Vagina (tissue), 2 donors: ENCODE results near the gene BLNK. TPM values are rescaled to one million over a fixed set of nuclear protein-coding genes. Genes with fewer than 3 reads are reported as not detected.

Experiments used
- DNase-seq, 2 donors: peaks; one replicate each; pipeline ENCODE4 v3.0.0-alpha.2; 2017; ENCODE audit errors: extremely low spot score in 2 of 2
- H3K27ac ChIP-seq: fragments of 200-600 bp; sonication (generic); one replicate; pipeline ENCODE4 v1.5.1; 2019
- H3K27me3 ChIP-seq: fragments of 200-600 bp; sonication (generic); one replicate; pipeline ENCODE4 v1.5.1; 2019
- H3K36me3 ChIP-seq, 2 donors: fragments of 200-600 bp; sonication (generic); one replicate each; pipeline ENCODE4 v1.5.1; 2017 to 2019
- H3K4me1 ChIP-seq: fragments of 200-600 bp; sonication (generic); one replicate; pipeline ENCODE4 v1.5.1; 2019
- H3K4me3 ChIP-seq, 2 donors: fragments of 200-600 bp; sonication (generic); 1 replicate in 1 of 2; 2 replicates in 1 of 2; pipeline ENCODE4 v1.5.1; 2016 to 2019
- H3K9me3 ChIP-seq: fragments of 200-600 bp; sonication (generic); one replicate; pipeline ENCODE4 v1.5.1; 2019
- POLR2A ChIP-seq, 2 donors: fragments of 450-650 bp; IDR thresholded peaks; one replicate each; pipeline ENCODE4 v1.6.1; 2017; ENCODE audit warnings: antibody characterized with exemption in 2 of 2, mild to moderate bottlenecking in 2 of 2, moderate library complexity in 2 of 2
- POLR2AphosphoS5 ChIP-seq, 2 donors: sonication (generic); formaldehyde crosslinking; IDR thresholded peaks; one replicate each; pipeline ENCODE4 v1.9.0; 2017; ENCODE audit warnings: antibody characterized with exemption in 2 of 2, mild to moderate bottlenecking in 2 of 2, low read depth in 1 of 2; ENCODE audit not compliant: insufficient read depth in 1 of 2
- intact Hi-C: fragments of 100-400 bp; cut with DNase I; formaldehyde crosslinking; loops from one replicate; pipeline ENCODE4 v1.15.1; 2023
- total RNA-seq: library from RNA; depleted of rRNA; stranded (reverse); fragments of >200 nt; gene quantifications from one replicate; pipeline ENCODE4 v1.2.3, GENCODE V29; 2016
- TF ChIP-seq, protein P1 (sequence below), 3 experiments: fragments of 450-650 bp in 2 of 3; fragments of 200-600 bp in 1 of 3; sonication (generic) in 1 of 3; IDR thresholded peaks; one replicate each; pipeline ENCODE4 v1.5.1; 2017 to 2019; ENCODE audit warnings: antibody characterized with exemption in 3 of 3, mild to moderate bottlenecking in 2 of 3, moderate library complexity in 2 of 3

Gene BLNK
- total RNA-seq, 1 donor from 2014 or later = 8.8 TPM

DNA sequence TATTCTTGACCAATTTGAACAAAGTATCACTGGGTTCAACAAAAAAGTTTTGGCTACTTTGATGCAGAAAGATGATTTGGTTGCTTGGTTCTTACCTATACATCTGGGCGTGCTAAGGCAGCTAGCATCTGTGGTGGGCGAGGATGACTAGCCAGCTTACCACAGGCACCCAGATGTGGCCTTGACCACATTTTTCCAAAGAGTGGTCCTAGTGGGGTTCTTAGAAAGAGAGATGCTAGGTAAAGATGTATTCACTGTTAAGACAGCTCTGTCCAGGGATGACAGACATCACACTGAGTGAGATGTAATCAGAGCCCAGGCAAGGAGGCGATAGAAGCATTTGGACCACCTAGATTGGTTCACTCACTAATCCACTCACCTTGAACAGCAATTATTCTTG lies 33.6 kb upstream of the BLNK start:
- H3K27me3 ChIP-seq = no peaks in the 10 kb centered on the region
- H3K4me1 ChIP-seq = no peaks in the 10 kb centered on the region
- TF ChIP-seq POLR2A (IDR thresholded peaks at IDR 0.05) (no peak), POLR2AphosphoS5 (IDR thresholded peaks at IDR 0.05; ENCODE audit: insufficient read depth in 1 of 2, low read depth in 1 of 2) (no peak)
- TF ChIP-seq, protein P1, sequence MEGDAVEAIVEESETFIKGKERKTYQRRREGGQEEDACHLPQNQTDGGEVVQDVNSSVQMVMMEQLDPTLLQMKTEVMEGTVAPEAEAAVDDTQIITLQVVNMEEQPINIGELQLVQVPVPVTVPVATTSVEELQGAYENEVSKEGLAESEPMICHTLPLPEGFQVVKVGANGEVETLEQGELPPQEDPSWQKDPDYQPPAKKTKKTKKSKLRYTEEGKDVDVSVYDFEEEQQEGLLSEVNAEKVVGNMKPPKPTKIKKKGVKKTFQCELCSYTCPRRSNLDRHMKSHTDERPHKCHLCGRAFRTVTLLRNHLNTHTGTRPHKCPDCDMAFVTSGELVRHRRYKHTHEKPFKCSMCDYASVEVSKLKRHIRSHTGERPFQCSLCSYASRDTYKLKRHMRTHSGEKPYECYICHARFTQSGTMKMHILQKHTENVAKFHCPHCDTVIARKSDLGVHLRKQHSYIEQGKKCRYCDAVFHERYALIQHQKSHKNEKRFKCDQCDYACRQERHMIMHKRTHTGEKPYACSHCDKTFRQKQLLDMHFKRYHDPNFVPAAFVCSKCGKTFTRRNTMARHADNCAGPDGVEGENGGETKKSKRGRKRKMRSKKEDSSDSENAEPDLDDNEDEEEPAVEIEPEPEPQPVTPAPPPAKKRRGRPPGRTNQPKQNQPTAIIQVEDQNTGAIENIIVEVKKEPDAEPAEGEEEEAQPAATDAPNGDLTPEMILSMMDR (IDR thresholded peaks at IDR 0.05) = no peak

DNA sequence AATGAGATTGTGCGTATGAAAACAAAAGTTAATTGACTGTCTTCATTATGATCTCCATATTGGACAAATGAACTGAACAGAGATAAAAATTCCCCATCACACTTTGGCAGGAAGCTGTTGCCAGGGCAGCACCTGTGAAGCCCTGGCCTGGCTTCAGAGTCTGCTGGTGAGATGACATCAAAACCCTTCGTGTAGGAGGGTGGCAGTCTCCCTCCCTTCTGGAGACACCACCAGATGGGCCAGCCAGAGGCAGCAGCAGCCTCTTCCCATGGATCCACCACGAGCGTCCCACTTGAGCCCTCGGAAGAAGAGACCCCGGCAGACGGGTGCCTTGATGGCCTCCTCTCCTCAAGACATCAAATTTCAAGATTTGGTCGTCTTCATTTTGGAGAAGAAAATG lies 32.9 kb upstream of the BLNK start, which contains the start of gene DNTT:
DNTT (plus strand) TSS at position 205 of the 400 bp plus-strand sequence; CDS start at position 269, 64 bp downstream.
- Histone ChIP-seq H3K27ac (no peak within 1 kb of the TSS), H3K9me3 (no peaks in the 10 kb centered on the region), H3K4me1 (no peaks in the 10 kb centered on the region), H3K27me3 (no peaks in the 10 kb centered on the region), H3K36me3 (no peaks in the 10 kb centered on the region), H3K4me3 (no peak within 1 kb of the TSS)
- peak in 1 of 2 donors; percentile 65 for DNase-seq
- intact Hi-C loops = no loop called here
- no peak for TF ChIP-seq POLR2AphosphoS5 (IDR thresholded peaks at IDR 0.05; ENCODE audit: insufficient read depth in 1 of 2, low read depth in 1 of 2)
- no peak for TF ChIP-seq POLR2A (IDR thresholded peaks at IDR 0.05)
- TF ChIP-seq, protein P1 (IDR thresholded peaks at IDR 0.05) = no peak

More for the DNA sequence above, 33.6 kb upstream of the BLNK start:
- Histone ChIP-seq H3K36me3 (no peaks in the 10 kb centered on the region), H3K9me3 (no peaks in the 10 kb centered on the region), H3K4me3 (no peak overlapping the region), H3K27ac (no peak overlapping the region)
- intact Hi-C loops = no loop called here
- peak in 1 of 2 donors; percentile 29 for DNase-seq

DNA sequence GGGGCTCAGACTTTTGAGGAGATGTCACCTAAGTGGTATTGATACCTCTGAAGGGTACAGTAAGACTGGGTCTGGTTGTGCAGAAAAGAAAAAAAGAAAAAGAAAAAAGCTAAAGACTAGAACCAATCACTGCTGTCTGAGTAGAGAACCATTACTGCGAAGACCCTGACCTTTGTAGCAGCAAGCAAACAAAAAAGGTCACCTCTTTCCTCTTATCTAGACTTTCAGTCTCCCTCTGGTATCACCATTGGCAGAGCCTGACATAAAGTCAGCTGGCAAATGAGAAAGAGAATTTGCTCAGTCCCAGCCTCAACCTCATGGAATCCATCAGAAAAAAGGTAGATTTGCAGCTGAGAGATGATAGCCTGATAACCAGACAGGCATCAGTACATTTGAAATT lies 30.2 kb upstream of the BLNK start:
- Histone ChIP-seq H3K4me3 (no peak overlapping the region), H3K4me1 (no peaks in the 10 kb centered on the region), H3K36me3 (no peaks in the 10 kb centered on the region), H3K9me3 (no peaks in the 10 kb centered on the region), H3K27me3 (no peaks in the 10 kb centered on the region), H3K27ac (no peak overlapping the region)
- intact Hi-C loops = no loop called here
- no peak for DNase-seq
- no peak for TF ChIP-seq POLR2AphosphoS5 (IDR thresholded peaks at IDR 0.05; ENCODE audit: insufficient read depth in 1 of 2, low read depth in 1 of 2)
- TF ChIP-seq, protein P1 (IDR thresholded peaks at IDR 0.05) = no peak
- no peak for TF ChIP-seq POLR2A (IDR thresholded peaks at IDR 0.05)

DNA sequence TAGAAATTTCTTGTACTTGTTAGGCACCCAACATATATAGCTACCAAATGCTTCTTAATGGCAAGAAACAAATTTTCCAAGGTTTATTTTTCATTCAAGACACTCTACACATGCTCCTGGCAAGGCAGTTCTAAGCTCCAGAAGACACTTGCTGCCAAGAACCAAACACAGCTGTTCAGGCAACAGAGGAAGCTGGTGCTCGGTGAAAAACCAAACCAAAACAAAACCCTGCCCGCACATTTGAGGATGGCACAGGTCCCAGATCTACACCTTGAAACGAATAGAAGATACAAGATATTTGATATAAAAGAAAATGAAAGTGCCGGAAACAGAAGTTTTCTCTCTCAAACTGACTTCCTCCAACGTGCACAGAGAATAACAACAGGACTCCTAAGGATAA lies 28.0 kb upstream of the BLNK start:
- no peaks in the 10 kb centered on the region for H3K4me1 ChIP-seq
- no peaks in the 10 kb centered on the region for H3K27me3 ChIP-seq
- H3K36me3 ChIP-seq = no peaks in the 10 kb centered on the region
- no peak for DNase-seq
- H3K4me3 ChIP-seq = no peak overlapping the region
- intact Hi-C loops = loop anchor here (10.0 kb wide), 1 partner anchor 285 kb away; no protein-coding TSS in a partner anchor
- H3K27ac ChIP-seq = no peak overlapping the region
- no peak for TF ChIP-seq POLR2A (IDR thresholded peaks at IDR 0.05)
- no peak for TF ChIP-seq POLR2AphosphoS5 (IDR thresholded peaks at IDR 0.05; ENCODE audit: insufficient read depth in 1 of 2, low read depth in 1 of 2)
- TF ChIP-seq, protein P1 (IDR thresholded peaks at IDR 0.05) = no peak
- no peaks in the 10 kb centered on the region for H3K9me3 ChIP-seq

DNA sequence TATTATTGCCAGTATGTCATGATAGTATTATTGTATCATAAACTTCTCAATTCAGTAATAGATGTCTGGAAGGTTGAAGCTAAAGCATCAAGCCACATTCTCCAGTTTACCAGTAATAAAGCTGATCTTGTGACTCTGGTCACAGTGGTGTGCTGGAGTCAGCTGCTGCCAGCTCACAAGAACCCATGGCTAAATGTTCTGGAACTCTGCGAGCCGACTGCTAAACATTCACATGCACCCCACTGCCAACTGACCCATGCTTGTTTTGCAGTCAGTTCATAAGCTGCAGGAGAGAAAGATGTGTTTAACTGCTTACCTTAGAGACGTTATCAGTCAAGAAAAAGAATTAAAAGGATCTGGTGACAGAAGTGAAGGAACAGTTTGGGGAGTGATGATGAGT lies 27.0 kb upstream of the BLNK start:
- H3K27me3 ChIP-seq = no peaks in the 10 kb centered on the region
- no peaks in the 10 kb centered on the region for H3K9me3 ChIP-seq
- no peak for DNase-seq
- intact Hi-C loops = loop anchor here (10.0 kb wide), 1 partner anchor 284 kb away; no protein-coding TSS in a partner anchor
- TF ChIP-seq POLR2A (IDR thresholded peaks at IDR 0.05) = no peak
- TF ChIP-seq POLR2AphosphoS5 (IDR thresholded peaks at IDR 0.05; ENCODE audit: insufficient read depth in 1 of 2, low read depth in 1 of 2) = no peak
- TF ChIP-seq, protein P1 (IDR thresholded peaks at IDR 0.05) = no peak
- no peak overlapping the region for H3K4me3 ChIP-seq
- no peak overlapping the region for H3K27ac ChIP-seq
- no peaks in the 10 kb centered on the region for H3K36me3 ChIP-seq
- no peaks in the 10 kb centered on the region for H3K4me1 ChIP-seq
